ENCODE data around the gene BRD9. TPM values are rescaled to one million over a fixed set of nuclear protein-coding genes. Genes with fewer than 3 reads are reported as not detected.
"Not testable (repeated sequence)": the region's sequence is repeated elsewhere in the genome, so short reads cannot be mapped to it uniquely, and the experiment has no call there.

The BRD9 gene
- total RNA-seq, 1 donor from 2014 or later: 47.4 TPM

- Histone ChIP-seq H3K9me3 (no peaks in the 10 kb centered on the region), H3K27me3 (no peaks in the 10 kb centered on the region), H3K36me3 (no peaks in the 10 kb centered on the region), H3K4me1 (peaks cover 1% of the 10 kb centered on the region), H3K27ac (no peak overlapping the region), H3K4me3 (no peak overlapping the region)
- intact Hi-C loops (cut with DNase I): no loop called here
- TF ChIP-seq POLR2A (IDR thresholded peaks at IDR 0.05) (no peak), CTCF (IDR thresholded peaks at IDR 0.05) (no peak), POLR2AphosphoS5 (IDR thresholded peaks at IDR 0.05; ENCODE audit: insufficient read depth in 1 of 2, low read depth in 1 of 2) (no peak)
- no peak for DNase-seq (ENCODE audit: extremely low spot score in 2 of 2)
These were observed 37.4 kb downstream of the BRD9 start for GRCh38 chr5:854966-855743.

- intact Hi-C loops (cut with DNase I): no loop called here
- no peak overlapping the region for H3K27ac ChIP-seq
- no peaks in the 10 kb centered on the region for H3K27me3 ChIP-seq
- no peaks in the 10 kb centered on the region for H3K36me3 ChIP-seq
- no peak overlapping the region for H3K4me3 ChIP-seq
- DNase-seq (ENCODE audit: extremely low spot score in 2 of 2): no peak
- H3K4me1 ChIP-seq: peaks cover 4% of the 10 kb centered on the region
- no peaks in the 10 kb centered on the region for H3K9me3 ChIP-seq
- TF ChIP-seq CTCF (IDR thresholded peaks at IDR 0.05) (no peak), POLR2AphosphoS5 (IDR thresholded peaks at IDR 0.05; ENCODE audit: insufficient read depth in 1 of 2, low read depth in 1 of 2) (no peak), POLR2A (IDR thresholded peaks at IDR 0.05) (no peak)
These were observed 38.4 kb downstream of the BRD9 start for GRCh38 chr5:854217-854616.

GRCh38 chr5:853416-854090 is 39.0 kb downstream of the BRD9 start:
- H3K36me3 ChIP-seq; H3K9me3 ChIP-seq; DNase-seq (ENCODE audit: extremely low spot score in 2 of 2); intact Hi-C loops (cut with DNase I); H3K4me3 ChIP-seq; H3K27ac ChIP-seq; H3K27me3 ChIP-seq; H3K4me1 ChIP-seq: not testable (repeated sequence)

- intact Hi-C loops (cut with DNase I): no loop called here
- no peak overlapping the region for H3K27ac ChIP-seq
- no peak for DNase-seq (ENCODE audit: extremely low spot score in 2 of 2)
These were observed 39.9 kb downstream of the BRD9 start for GRCh38 chr5:852431-853401.

GRCh38 chr5:852018-852417 is 40.6 kb downstream of the BRD9 start:
- Histone ChIP-seq H3K27me3 (no peaks in the 10 kb centered on the region), H3K27ac (no peak overlapping the region), H3K4me3 (no peak overlapping the region), H3K36me3 (no peaks in the 10 kb centered on the region), H3K9me3 (no peaks in the 10 kb centered on the region), H3K4me1 (peaks cover 4% of the 10 kb centered on the region)
- TF ChIP-seq POLR2AphosphoS5 (IDR thresholded peaks at IDR 0.05; ENCODE audit: insufficient read depth in 1 of 2, low read depth in 1 of 2): no peak
- no peak for TF ChIP-seq POLR2A (IDR thresholded peaks at IDR 0.05)
- no peak for TF ChIP-seq CTCF (IDR thresholded peaks at IDR 0.05)
- intact Hi-C loops (cut with DNase I): no loop called here
- DNase-seq (ENCODE audit: extremely low spot score in 2 of 2): no peak

More at GRCh38 chr5:852431-853401, 39.9 kb downstream of the BRD9 start:
- H3K4me1 ChIP-seq: peaks cover 4% of the 10 kb centered on the region
- no peak for TF ChIP-seq POLR2AphosphoS5 (IDR thresholded peaks at IDR 0.05; ENCODE audit: insufficient read depth in 1 of 2, low read depth in 1 of 2)
- no peaks in the 10 kb centered on the region for H3K9me3 ChIP-seq
- no peaks in the 10 kb centered on the region for H3K36me3 ChIP-seq
- no peak overlapping the region for H3K4me3 ChIP-seq
- H3K27me3 ChIP-seq: no peaks in the 10 kb centered on the region

All from vagina (tissue), 2 donors.